Activated CD4-positive, CD25-positive, alpha-beta regulatory T cell treated with anti-CD3 and anti-CD28 coated beads, Interleukin-2, amount 50 U/mL, for 24 hours (primary cell): ENCODE measurements around the gene ESD.
"Not testable (repeated sequence)": the region's sequence is repeated elsewhere in the genome, so short reads cannot be mapped to it uniquely, and the experiment has no call there.

ENCODE experiments used
- ATAC-seq, 2 donors: fragments of 150-1000 bp; cut with Tn5 transposase; one replicate each; pipeline ENCODE4 v1.10.0; 2021; ENCODE audit warnings: mild to moderate bottlenecking in 1 of 2, moderate library complexity in 1 of 2

The ESD gene, protein sequence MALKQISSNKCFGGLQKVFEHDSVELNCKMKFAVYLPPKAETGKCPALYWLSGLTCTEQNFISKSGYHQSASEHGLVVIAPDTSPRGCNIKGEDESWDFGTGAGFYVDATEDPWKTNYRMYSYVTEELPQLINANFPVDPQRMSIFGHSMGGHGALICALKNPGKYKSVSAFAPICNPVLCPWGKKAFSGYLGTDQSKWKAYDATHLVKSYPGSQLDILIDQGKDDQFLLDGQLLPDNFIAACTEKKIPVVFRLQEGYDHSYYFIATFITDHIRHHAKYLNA

GRCh38 chr13:46796515-46797474, at the start of gene ESD:
ESD (minus strand) TSS chr13:46797161; CDS start chr13:46791413, 5,748 bp downstream.
- peak; percentile 87 to 89 for ATAC-seq

GRCh38 chr13:46846726-46847125, 49.8 kb upstream of the ESD start:
- ATAC-seq, result no peak

- no peak for ATAC-seq
Measured at GRCh38 chr13:46845146-46845545, 48.2 kb upstream of the ESD start.

- no peak for ATAC-seq
Measured at GRCh38 chr13:46844431-46844830, 47.5 kb upstream of the ESD start.

DNA sequence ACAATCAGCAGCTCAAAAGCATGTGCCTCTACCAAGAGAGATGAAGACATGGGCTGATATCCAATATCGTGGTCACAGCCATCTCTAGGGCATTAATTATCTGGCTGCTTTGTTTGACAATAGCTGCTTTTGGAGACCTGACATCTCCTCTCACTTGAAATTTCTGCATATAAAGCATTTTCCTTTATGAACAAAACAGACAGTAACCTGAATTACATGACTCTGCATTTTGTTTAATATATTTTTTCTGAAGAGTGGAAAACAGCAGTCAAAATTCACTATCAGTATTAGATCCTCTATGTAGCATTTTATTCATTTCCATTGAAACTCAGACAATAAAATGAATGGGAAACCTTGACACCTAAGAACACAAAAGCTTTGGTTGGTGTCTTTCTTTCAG, 42.4 kb upstream of the ESD start:
- no peak for ATAC-seq

DNA sequence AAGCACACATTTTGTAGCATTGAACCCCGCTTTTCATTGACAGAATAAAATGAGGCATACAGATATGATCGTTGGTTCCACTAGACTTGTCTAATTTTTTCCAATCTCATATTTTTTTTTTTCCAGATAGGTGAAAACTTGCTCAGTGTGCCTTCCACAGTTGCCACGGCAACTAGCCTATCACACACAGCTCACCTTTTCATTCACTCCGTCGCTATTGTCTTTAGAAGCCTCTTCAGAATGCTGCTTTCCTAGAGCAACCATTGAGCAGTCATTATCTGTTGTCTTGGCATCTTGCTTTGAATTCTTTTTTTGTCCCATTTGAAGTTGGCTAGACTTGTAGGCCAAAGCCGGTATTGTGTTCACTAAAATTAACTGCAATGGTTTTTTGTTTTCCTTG, 37.7 kb upstream of the ESD start:
- no peak for ATAC-seq

DNA sequence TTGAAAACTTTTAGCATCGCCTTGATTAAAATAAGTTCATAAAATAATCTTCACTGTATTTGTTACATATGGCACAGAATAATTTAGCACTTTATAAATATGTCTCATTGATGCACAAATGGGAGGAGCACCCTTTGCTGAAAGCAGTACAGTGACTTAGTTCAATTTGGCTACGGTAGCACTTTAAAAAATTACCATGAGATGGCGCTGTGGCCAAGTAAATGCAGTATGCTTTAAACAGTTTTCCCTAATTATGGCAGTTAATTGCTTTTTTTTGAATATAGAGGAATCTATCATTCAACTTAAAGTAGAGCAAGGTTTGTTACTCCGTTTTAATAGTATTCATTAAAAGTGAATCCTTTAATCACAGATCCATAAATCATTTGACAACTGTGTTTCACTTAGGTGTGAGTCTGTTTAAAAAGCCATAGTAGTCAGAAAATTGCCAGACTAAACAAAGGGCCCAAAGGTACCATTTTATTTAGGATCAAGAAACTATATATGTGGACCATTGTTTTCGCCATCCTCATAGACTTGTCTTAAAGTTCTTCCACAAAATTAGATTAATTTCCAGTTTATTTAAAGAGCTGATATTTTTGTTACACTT, 34.7 kb upstream of the ESD start:
- ATAC-seq, result no peak

DNA sequence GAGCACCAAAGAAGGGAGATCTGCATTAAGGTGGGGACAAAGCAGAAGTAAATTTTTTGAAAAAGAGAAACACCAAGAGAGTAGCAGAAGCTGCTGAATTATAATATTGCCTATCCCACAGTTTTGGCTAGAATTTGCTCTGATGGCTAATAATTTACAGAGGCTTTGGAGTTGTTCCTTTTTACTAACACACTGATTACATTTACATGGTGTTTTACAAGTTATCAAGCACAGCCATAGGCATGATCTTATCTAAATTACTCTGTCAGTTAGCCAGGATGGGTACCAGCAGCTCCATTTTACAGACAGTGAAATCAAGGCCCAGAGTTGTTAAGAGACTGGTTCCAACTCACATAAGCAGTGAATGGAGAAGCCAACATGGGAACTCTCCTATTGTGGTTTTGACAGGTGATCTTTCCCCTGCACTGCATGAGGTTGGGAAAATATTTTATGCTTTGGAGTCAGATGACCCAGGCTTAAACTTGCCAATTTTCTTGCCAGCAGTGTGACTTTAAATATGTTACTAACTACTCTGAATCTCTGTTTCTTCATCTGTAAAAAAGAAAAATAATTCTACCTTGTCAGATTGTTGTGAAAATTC, 33.5 kb upstream of the ESD start:
- no peak for ATAC-seq

DNA sequence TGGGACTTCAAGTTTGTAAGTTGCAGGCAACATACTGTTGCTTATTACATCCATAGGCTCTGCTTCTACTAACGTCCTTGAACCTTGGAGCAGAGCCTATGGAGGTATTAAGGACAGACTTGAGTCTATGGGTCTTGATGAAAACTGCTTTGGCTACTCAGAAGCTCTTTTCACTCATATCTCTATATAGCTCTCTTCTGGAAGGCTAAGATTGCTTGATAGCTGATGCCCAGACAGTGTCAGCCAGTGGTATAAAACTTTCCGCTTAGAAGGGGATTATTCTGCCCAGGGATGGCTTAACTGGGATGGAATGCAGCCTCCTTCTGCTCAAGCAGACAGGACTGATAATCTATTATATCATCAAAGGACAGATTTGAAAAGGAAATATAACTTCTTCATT, 25.6 kb upstream of the ESD start:
- ATAC-seq, result no peak

DNA sequence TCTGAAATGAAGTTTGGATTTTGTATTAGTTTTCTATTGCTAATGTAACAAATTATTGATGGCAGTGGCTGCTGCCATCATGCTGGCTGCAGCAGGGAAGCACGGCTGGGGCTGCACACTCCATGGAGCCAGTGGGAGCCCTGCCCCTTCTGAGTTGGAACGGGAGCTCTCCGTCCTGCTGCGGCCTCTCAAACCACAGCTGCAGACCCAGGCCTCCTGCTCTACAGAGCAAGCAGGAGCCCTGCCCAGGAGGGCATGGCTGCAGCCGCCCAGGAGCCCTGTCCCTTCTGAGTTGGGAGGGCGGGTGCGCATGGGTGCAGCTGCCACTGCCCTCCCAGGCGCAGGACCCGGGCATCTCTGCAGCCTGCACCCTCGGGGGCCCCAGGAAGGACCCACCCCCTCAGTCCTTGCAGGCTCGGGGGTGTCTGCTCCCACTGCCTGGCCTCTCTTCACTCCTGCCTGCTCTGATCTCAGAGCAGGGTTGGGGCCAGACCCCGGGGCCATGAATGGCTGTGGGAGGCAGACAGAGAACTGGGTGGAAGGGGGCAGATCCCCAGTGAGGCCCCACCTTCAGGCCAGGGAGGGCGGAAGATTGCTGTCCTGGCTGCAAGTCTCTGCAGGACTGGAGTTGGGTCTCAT, 21.0 kb upstream of the ESD start:
- no peak for ATAC-seq

DNA sequence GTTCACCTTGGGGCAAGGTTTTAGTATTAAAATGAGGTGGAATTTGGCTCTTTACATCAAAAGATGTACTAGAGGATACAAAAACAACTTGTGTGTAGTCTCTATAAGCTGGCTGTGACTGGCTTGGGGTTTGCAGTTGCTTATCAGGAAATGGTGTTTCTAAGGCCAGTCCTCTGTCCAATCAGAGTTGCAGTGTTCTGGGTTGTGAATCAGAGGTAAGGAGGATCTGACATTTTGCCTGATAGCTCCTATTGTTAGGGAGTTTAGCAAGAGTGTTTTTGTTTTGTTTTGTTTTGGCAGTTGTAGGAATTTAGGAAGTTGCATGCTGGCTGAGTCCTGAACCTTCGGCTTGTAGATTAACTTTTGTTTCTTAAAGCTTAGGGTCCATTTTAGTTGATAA, 20.1 kb upstream of the ESD start:
- ATAC-seq, result no peak

GRCh38 chr13:46816371-46816770, 19.4 kb upstream of the ESD start:
- ATAC-seq, result no peak

DNA sequence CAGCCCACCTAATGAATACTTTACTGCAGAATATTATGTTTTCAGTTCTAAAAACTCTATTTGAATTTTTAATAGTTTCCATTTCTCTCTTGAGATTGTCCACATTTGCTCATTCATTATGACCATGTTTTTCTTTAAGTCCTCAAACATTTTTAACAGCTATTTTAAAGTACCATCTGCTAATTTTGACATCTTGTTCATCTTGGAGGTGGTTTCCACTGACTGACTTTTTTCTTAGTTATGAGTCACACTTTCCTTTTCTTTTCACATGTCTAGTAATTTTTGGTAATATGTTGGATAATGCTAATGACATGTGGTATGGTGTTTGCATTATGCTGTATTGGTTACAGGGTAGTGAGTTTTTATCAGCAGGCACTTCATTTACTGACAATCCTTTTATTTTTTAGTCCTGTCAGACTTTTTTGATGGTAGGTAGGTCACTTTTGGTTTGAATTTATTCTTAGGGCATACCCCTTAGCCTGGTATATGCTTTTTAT, 15.4 kb upstream of the ESD start:
- ATAC-seq, result no peak

- ATAC-seq, result no peak
Measured at GRCh38 chr13:46810440-46810839, 13.5 kb upstream of the ESD start.

DNA sequence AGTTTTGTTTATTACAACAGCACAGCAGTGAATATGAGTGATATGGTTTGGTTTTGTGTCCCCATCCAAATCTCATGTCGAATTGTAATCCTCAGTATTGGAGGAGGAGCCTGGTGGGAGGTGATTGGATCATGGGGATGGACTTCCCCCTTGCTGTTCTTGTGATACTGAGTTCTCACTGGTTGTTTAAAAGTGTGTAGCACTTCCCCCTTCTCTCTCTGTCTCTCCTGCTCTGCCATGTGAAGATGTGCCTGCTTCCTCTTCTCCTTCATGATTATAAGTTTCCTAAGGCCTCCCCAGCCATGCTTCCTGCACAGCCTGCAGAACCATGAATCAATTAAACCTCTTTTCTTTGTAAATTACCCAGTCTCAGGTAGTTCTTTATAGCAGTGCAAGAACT, 8.0 kb upstream of the ESD start:
- ATAC-seq, result not testable (repeated sequence)

DNA sequence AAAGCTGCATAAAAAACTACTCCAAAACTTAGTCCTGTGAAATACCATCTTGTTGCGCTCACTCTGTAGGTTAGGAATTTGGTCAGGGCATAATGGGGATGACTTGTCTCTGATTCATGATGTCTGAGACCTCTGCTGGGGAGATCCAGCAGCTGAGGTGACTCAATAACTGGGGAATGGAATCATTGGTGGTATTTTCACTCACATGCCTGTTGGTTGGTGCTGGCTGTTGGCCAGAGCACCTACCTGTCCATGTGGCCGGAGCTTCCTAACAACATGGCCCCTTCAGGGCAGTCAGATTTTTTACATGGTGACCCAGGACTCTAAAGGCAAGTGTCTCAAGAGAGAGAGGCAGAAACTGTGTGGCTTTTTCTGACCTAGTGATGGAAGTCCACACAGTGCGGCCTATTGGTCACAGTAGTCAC, 7.4 kb upstream of the ESD start:
- peak in 1 of 2 donors; percentile 36 for ATAC-seq

GRCh38 chr13:46803586-46803985, 6.6 kb upstream of the ESD start:
- ATAC-seq, result no peak

DNA sequence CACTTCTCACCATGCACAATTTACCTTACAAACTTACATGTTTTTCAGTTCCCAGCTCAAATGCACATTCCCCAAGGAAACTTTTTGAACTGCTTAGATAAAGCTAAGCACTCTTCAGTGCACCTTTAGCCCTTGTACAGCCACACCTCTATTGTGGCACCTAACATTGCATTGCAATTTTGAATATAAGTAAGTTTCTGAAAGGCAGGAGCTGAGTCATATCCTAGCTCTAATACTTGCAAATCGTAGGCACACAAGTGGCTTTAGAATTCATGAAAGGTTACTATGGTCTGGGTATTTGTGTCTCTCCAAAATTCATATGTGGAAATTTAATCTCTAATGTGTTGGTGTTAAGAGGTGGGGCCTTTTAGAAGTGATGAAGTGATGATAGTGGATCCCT, 4.9 kb upstream of the ESD start:
- ATAC-seq, result no peak

GRCh38 chr13:46799139-46799538, 2.2 kb upstream of the ESD start:
- ATAC-seq, result no peak

DNA sequence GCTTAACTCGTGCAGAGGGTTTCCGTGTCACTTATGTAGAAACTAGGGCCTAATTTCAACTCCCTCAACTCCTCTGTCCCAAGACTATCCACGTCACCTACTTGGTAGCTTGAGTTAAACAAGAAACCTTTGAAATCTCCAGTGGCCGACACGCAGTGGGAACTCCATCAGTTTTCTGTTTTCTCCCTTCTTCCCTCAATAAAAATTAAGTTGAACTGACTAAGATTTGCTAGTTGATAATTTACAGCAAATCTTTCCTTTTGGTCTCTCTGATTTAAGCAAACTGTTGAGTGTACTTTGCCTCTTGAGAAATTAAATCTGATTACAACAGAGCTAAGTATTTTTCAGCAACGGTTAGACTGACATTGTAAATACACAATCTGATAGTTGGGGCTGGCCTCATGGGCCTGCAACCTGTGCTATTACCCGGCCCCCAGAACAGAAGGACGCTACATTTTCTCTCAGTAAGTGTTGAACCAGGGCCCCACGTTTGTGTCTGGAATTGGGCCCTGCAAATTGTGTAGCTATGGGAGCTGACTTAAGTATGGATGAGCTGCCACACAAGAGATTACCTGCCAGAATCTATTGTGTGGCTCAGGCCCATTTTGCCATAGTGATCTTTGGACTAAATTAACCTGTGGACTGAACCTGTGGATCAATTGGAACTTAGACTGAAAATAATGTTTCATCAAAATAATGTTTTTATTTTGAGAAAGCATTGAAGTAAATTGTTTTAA, 708 bp upstream of the ESD start:
- no peak for ATAC-seq

GRCh38 chr13:46796129-46796514, 839 bp downstream of the ESD start:
- ATAC-seq, result no peak

- ATAC-seq, result no peak
Measured at GRCh38 chr13:46795321-46795720, 1.6 kb downstream of the ESD start.
